Ishikawa (cell line): ENCODE results near the gene ELMO1.

Experiments used
- CEBPB ChIP-seq: IDR thresholded peaks from 2 replicates; pipeline ENCODE4 v1.6.1; 2012
- EGR1 ChIP-seq: IDR thresholded peaks from 2 replicates; pipeline ENCODE4 v1.6.1; 2012
- EP300 ChIP-seq: IDR thresholded peaks from 2 replicates; pipeline ENCODE4 v1.6.1; 2012; ENCODE audit warnings: borderline replicate concordance
- FOXM1 ChIP-seq: IDR thresholded peaks from 2 replicates; pipeline ENCODE4 v1.6.1; 2012; ENCODE audit warnings: low read depth, borderline replicate concordance
- RAD21 ChIP-seq: IDR thresholded peaks from 2 replicates; pipeline ENCODE4 v1.6.1; 2012; ENCODE audit warnings: low read depth
- REST ChIP-seq: IDR thresholded peaks from 2 replicates; pipeline ENCODE4 v1.6.1; 2012; ENCODE audit warnings: low read depth, mild to moderate bottlenecking
- TAF1 ChIP-seq: IDR thresholded peaks from 2 replicates; pipeline ENCODE4 v1.6.1; 2012; ENCODE audit warnings: low read depth, mild to moderate bottlenecking
- USF1 ChIP-seq: IDR thresholded peaks from 2 replicates; pipeline ENCODE4 v1.6.1; 2012
- YY1 ChIP-seq: IDR thresholded peaks from 2 replicates; pipeline ENCODE4 v1.6.1; 2012; ENCODE audit warnings: low read depth

GRCh38 chr7:37234334-37234733 is 214.3 kb downstream of the ELMO1 start:
- TF ChIP-seq USF1 (no peak), FOXM1 (no peak), YY1 (no peak), EP300 (no peak), EGR1 (no peak), REST (no peak), RAD21 (no peak), CEBPB (no peak), TAF1 (no peak)
